MM.1S (cell line): Measurements from ENCODE around the gene CFAP141.

Source experiments
- DNase-seq: peaks from one replicate; pipeline ENCODE4 v3.0.0-alpha.2; 2015
- H2AFZ ChIP-seq: fragments of 300-600 bp; sonication (generic); 2 replicates; pipeline ENCODE4 v1.6.0; 2016; ENCODE audit warnings: antibody characterized with exemption, low read length
- H3F3A ChIP-seq: fragments of 300-600 bp; sonication (generic); 2 replicates; pipeline ENCODE4 v1.6.1; 2016; ENCODE audit warnings: mild to moderate bottlenecking, antibody characterized with exemption, low read length, moderate library complexity, mixed read lengths; ENCODE audit not compliant: insufficient read depth
- H3K27ac ChIP-seq: fragments of 300-600 bp; sonication (generic); 2 replicates; pipeline ENCODE4 v1.5.1; 2016; ENCODE audit warnings: mild to moderate bottlenecking, low read length
- H3K27me3 ChIP-seq: fragments of 300-600 bp; sonication (generic); replicated peaks from 2 replicates; pipeline ENCODE4 v1.6.0; 2016; ENCODE audit warnings: low read length; ENCODE audit not compliant: insufficient read depth
- H3K36me3 ChIP-seq: fragments of 300-600 bp; sonication (generic); replicated peaks from 2 replicates; pipeline ENCODE4 v1.6.1; 2016; ENCODE audit warnings: mild to moderate bottlenecking, low read length, mixed read lengths; ENCODE audit not compliant: insufficient read depth
- H3K4me1 ChIP-seq: fragments of 300-600 bp; sonication (generic); 2 replicates; pipeline ENCODE4 v1.6.1; 2016; ENCODE audit warnings: low read length, mixed read lengths
- H3K4me2 ChIP-seq: fragments of 300-600 bp; sonication (generic); 2 replicates; pipeline ENCODE4 v1.6.0; 2016; ENCODE audit warnings: low read depth, low read length
- H3K4me3 ChIP-seq: fragments of 300-600 bp; sonication (generic); 2 replicates; pipeline ENCODE4 v1.5.1; 2016; ENCODE audit warnings: low read length, mixed read lengths
- H3K79me2 ChIP-seq: fragments of 300-600 bp; sonication (generic); 2 replicates; pipeline ENCODE4 v1.6.1; 2016; ENCODE audit warnings: mixed run types, low read length, mixed read lengths
- H3K9ac ChIP-seq: fragments of 300-600 bp; sonication (generic); 2 replicates; pipeline ENCODE4 v1.6.1; 2016; ENCODE audit warnings: low read length, mixed read lengths
- H3K9me2 ChIP-seq: fragments of 300-600 bp; sonication (generic); replicated peaks from 2 replicates; pipeline ENCODE4 v1.6.1; 2016; ENCODE audit warnings: mild to moderate bottlenecking, low read length, mixed read lengths; ENCODE audit not compliant: insufficient read depth
- H3K9me3 ChIP-seq: fragments of 300-600 bp; sonication (generic); replicated peaks from 2 replicates; pipeline ENCODE4 v1.6.1; 2016; ENCODE audit warnings: mild to moderate bottlenecking, low read length, mixed read lengths; ENCODE audit not compliant: insufficient read depth
- H4K20me1 ChIP-seq: fragments of 300-600 bp; sonication (generic); 2 replicates; pipeline ENCODE4 v1.6.1; 2016; ENCODE audit warnings: mild to moderate bottlenecking, low read length, moderate library complexity, mixed read lengths; ENCODE audit not compliant: insufficient read depth
- EZH2 ChIP-seq: fragments of 300-600 bp; sonication (generic); optimal IDR thresholded peaks from 2 replicates; pipeline ENCODE3; 2017; ENCODE audit warnings: low read depth, mild to moderate bottlenecking, antibody characterized with exemption, low read length, mixed read lengths
- EZH2phosphoT487 ChIP-seq: fragments of 300-600 bp; sonication (generic); IDR thresholded peaks from 2 replicates; pipeline ENCODE4 v1.6.1; 2018; ENCODE audit warnings: antibody characterized with exemption, low read length
- TF ChIP-seq, protein P1 (sequence below): fragments of 300-600 bp; sonication (generic); IDR thresholded peaks from 2 replicates; pipeline ENCODE4 v1.5.1; 2016; ENCODE audit warnings: antibody characterized with exemption, low read length, mixed read lengths

The CFAP141 gene

DNA sequence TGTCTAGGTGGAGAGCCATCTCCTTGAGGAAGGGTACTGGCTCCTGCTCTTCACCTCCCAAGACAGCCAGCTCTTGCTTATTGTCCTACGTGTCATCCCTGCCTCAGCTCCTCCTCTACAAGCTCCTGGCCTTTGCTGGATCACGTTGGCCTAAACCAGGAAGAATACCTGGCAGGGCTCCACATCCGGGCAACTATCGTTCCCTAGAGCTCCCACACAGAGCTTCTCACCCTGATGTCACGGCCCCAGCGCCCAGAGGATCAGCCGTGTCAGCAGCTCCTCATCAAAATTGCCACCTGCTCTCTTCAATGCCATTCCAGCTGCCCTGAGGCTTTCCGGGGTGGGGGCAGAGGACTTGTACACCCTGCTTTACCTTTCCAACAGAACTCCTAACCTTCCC lies 12.3 kb downstream of the CFAP141 start:
- no peak for TF ChIP-seq EZH2phosphoT487
- TF ChIP-seq, protein P1, sequence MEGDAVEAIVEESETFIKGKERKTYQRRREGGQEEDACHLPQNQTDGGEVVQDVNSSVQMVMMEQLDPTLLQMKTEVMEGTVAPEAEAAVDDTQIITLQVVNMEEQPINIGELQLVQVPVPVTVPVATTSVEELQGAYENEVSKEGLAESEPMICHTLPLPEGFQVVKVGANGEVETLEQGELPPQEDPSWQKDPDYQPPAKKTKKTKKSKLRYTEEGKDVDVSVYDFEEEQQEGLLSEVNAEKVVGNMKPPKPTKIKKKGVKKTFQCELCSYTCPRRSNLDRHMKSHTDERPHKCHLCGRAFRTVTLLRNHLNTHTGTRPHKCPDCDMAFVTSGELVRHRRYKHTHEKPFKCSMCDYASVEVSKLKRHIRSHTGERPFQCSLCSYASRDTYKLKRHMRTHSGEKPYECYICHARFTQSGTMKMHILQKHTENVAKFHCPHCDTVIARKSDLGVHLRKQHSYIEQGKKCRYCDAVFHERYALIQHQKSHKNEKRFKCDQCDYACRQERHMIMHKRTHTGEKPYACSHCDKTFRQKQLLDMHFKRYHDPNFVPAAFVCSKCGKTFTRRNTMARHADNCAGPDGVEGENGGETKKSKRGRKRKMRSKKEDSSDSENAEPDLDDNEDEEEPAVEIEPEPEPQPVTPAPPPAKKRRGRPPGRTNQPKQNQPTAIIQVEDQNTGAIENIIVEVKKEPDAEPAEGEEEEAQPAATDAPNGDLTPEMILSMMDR: no peak
- Histone ChIP-seq H3K36me3 (no peaks in the 10 kb centered on the region), H3K79me2 (no peaks in the 10 kb centered on the region), H3K9me3 (no peaks in the 10 kb centered on the region), H4K20me1 (no peaks in the 10 kb centered on the region), H3K4me1 (peaks cover 16% of the 10 kb centered on the region), H3K4me2 (peak overlapping the region; percentile 76), H3F3A (no peaks in the 10 kb centered on the region), H3K27me3 (no peaks in the 10 kb centered on the region), H2AFZ (peak overlapping the region; percentile 66), H3K9ac (peak overlapping the region; percentile 12; the same call in 1 of the 2 replicates), H3K4me3 (peak overlapping the region; percentile 39), H3K27ac (no peak overlapping the region), H3K9me2 (no peaks in the 10 kb centered on the region)
- DNase-seq: peak; percentile 24

- DNase-seq: no peak
- Histone ChIP-seq H3K9me2 (no peaks in the 10 kb centered on the region), H3K4me3 (no peak overlapping the region), H3F3A (peaks cover 3% of the 10 kb centered on the region), H3K36me3 (no peaks in the 10 kb centered on the region), H3K27ac (no peak overlapping the region), H3K4me1 (peaks cover 21% of the 10 kb centered on the region), H3K9me3 (no peaks in the 10 kb centered on the region), H3K79me2 (no peaks in the 10 kb centered on the region), H2AFZ (no peak overlapping the region), H4K20me1 (no peaks in the 10 kb centered on the region), H3K4me2 (no peak overlapping the region), H3K9ac (no peak overlapping the region), H3K27me3 (no peaks in the 10 kb centered on the region)
- TF ChIP-seq EZH2phosphoT487 (no peak), EZH2 (no peak)
- TF ChIP-seq, protein P1: no peak
These were observed 13.7 kb downstream of the CFAP141 start for GRCh38 chr1:154192476-154192875.

- Histone ChIP-seq H3K4me3 (no peak within 1 kb of the TSS), H3K79me2 (no peaks in the 10 kb centered on the region), H3K4me1 (peaks cover 24% of the 10 kb centered on the region), H2AFZ (no peak within 1 kb of the TSS), H3K27me3 (no peaks in the 10 kb centered on the region), H3K4me2 (no peak within 1 kb of the TSS), H3K36me3 (no peaks in the 10 kb centered on the region), H4K20me1 (no peaks in the 10 kb centered on the region), H3K9ac (no peak within 1 kb of the TSS), H3K27ac (no peak within 1 kb of the TSS), H3K9me3 (no peaks in the 10 kb centered on the region), H3K9me2 (no peaks in the 10 kb centered on the region), H3F3A (peaks cover 8% of the 10 kb centered on the region)
- no peak for DNase-seq
- TF ChIP-seq EZH2phosphoT487: no peak
These were observed 14.1 kb downstream of the CFAP141 start, which contains the start of gene TPM3 for GRCh38 chr1:154191990-154192461. TSS of gene TPM3 (minus strand) at chr1:154192100. CDS start at chr1:154192018, 82 bp downstream.

GRCh38 chr1:154190550-154190949 lies 15.6 kb downstream of the CFAP141 start:
- Histone ChIP-seq H3K4me3 (no peak overlapping the region), H3K27ac (no peak overlapping the region), H3K9me2 (no peaks in the 10 kb centered on the region), H3K9me3 (no peaks in the 10 kb centered on the region), H3F3A (peaks cover 22% of the 10 kb centered on the region), H3K9ac (no peak overlapping the region), H3K27me3 (no peaks in the 10 kb centered on the region), H3K4me2 (no peak overlapping the region), H3K4me1 (peaks cover 37% of the 10 kb centered on the region), H2AFZ (no peak overlapping the region), H3K36me3 (no peaks in the 10 kb centered on the region), H3K79me2 (no peaks in the 10 kb centered on the region), H4K20me1 (no peaks in the 10 kb centered on the region)
- TF ChIP-seq, protein P1: no peak
- TF ChIP-seq EZH2: no peak
- TF ChIP-seq EZH2phosphoT487: no peak
- DNase-seq: no peak
